A673 (cell line): ENCODE data around the gene FCGR2B.
"Not testable (repeated sequence)": the region's sequence is repeated elsewhere in the genome, so short reads cannot be mapped to it uniquely, and the experiment has no call there.

Experiments
- EZH2 ChIP-seq: fragments of 200-600 bp; sonication (generic); IDR thresholded peaks from 2 replicates; pipeline ENCODE4 v1.6.1; 2017; ENCODE audit warnings: borderline replicate concordance, low read depth, mild to moderate bottlenecking, mixed read lengths, antibody characterized with exemption, low read length; ENCODE audit not compliant: poor library complexity, severe bottlenecking
- TF ChIP-seq, protein P1 (sequence below): fragments of 300-800, 200-600 bp; sonication (generic); conservative IDR thresholded peaks from 2 replicates; pipeline ENCODE4 v1.5.1; 2017; ENCODE audit warnings: low read depth, mild to moderate bottlenecking, antibody characterized with exemption, low read length, moderate library complexity, mixed read lengths

DNA sequence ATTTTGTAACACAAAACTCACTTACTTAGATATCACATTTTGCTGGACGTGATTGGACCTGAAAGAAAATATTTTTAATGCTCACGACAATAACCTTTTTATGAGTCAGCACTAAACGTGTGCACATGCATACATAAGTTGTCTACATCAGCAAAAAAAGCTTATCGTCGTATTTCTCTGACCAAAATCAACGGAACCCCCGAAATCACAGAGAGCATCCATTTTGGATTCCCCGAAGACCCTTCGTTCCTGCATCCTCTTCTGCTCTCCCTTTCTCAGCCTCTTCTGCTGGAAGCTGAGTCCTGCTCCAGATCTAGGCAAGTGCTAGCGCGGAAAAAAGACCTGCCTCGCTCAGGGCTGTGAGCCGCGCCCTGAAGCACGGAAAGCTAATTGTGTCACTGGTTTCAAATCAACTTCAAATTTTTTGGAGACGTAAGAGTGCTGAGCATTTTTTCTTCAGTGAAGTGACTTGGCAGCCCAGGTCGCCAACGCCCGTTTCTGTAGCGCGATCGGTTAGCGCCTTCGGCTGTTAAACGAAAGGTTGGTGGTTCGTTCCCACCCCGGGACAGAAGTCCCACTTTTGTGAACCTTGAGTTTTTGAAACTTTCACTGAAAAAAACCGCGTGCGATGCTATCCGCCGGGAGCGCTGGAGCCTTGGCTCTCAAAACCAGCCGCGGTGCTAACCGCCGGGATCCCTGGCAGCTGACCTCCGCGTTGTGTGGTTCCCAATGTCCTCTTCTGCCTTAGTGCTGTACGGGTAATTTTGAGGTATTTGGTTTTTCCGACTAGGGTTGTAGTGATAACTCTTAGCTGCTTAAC lies 41.6 kb upstream of the FCGR2B start:
- not testable (repeated sequence) for TF ChIP-seq EZH2
- TF ChIP-seq, protein P1, sequence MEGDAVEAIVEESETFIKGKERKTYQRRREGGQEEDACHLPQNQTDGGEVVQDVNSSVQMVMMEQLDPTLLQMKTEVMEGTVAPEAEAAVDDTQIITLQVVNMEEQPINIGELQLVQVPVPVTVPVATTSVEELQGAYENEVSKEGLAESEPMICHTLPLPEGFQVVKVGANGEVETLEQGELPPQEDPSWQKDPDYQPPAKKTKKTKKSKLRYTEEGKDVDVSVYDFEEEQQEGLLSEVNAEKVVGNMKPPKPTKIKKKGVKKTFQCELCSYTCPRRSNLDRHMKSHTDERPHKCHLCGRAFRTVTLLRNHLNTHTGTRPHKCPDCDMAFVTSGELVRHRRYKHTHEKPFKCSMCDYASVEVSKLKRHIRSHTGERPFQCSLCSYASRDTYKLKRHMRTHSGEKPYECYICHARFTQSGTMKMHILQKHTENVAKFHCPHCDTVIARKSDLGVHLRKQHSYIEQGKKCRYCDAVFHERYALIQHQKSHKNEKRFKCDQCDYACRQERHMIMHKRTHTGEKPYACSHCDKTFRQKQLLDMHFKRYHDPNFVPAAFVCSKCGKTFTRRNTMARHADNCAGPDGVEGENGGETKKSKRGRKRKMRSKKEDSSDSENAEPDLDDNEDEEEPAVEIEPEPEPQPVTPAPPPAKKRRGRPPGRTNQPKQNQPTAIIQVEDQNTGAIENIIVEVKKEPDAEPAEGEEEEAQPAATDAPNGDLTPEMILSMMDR: not testable (repeated sequence)
